RWPE1 (cell line): Measurements from ENCODE around the gene BCAS1.

Source experiments
- CTCF ChIA-PET: fragments of 350-600 bp; sonication (Branson Sonifier 250); formaldehyde crosslinking; extraction: SDS; loops from one replicate; lab custom pipeline; 2021; lab: Yijun Ruan, JAX
- POLR2A ChIA-PET: fragments of 400-600 bp; formaldehyde crosslinking; extraction: SDS; loops from one replicate; lab custom pipeline; 2020; ENCODE audit warnings: antibody characterized with exemption; ENCODE audit not compliant: low non-redundant PET; lab: Yijun Ruan, JAX
- DNase-seq: peaks from one replicate; pipeline ENCODE4 v3.0.0; 2012; ENCODE audit warnings: low spot score
- H3K27ac ChIP-seq: fragments of 450-650 bp; 2 replicates; pipeline ENCODE4 v1.5.1; 2017
- CTCF ChIP-seq: fragments of 450-650 bp; conservative IDR thresholded peaks from 2 replicates; pipeline ENCODE4 v1.5.1; 2017; ENCODE audit warnings: low read depth, mild to moderate bottlenecking

The BCAS1 gene

GRCh38 chr20:54078296-54078984 is 8.0 kb upstream of the BCAS1 start:
- CTCF ChIA-PET: no interaction called here
- POLR2A ChIA-PET: interaction anchor here (0.6 to 0.7 kb wide), 2 partner anchors 23 to 69 kb away, joined by 3 to 9 read pairs; no protein-coding TSS in a partner anchor
- no peak overlapping the region for H3K27ac ChIP-seq
- no peak for DNase-seq
- no peak for TF ChIP-seq CTCF

- POLR2A ChIA-PET: no interaction called here
- no peak for DNase-seq
- CTCF ChIA-PET: interaction anchor here (0.6 to 0.9 kb wide), 2 partner anchors 124 to 311 kb away, joined by 3 read pairs; no protein-coding TSS in a partner anchor
Measured at GRCh38 chr20:54076259-54076658, 5.9 kb upstream of the BCAS1 start.

GRCh38 chr20:54075322-54075721 is 4.9 kb upstream of the BCAS1 start:
- ChIA-PET CTCF (no interaction called here), POLR2A (no interaction called here)
- TF ChIP-seq CTCF: no peak
- DNase-seq: no peak
- no peak overlapping the region for H3K27ac ChIP-seq

More at GRCh38 chr20:54076259-54076658, 5.9 kb upstream of the BCAS1 start:
- no peak for TF ChIP-seq CTCF
- no peak overlapping the region for H3K27ac ChIP-seq

DNA sequence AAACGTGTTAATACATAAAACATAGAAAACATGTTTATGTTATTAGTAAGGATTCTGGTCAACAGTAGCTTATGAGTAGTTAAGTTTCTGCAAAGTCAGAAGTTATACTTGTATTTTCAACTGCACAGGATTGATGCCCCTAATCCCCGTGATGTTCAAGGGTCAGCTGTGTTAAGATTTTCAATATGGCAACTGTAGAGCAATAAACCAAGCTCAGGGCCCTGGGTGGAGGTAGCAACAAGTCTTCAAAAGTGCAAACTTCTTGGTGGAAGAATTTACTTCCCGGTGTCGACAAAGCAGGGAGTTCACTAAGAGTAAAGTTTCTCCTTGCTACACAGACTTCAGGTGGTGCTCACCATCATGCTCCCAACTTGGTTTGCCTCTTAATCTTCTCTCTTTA is 4.1 kb upstream of the BCAS1 start:
- no peak for TF ChIP-seq CTCF
- POLR2A ChIA-PET: no interaction called here

DNA sequence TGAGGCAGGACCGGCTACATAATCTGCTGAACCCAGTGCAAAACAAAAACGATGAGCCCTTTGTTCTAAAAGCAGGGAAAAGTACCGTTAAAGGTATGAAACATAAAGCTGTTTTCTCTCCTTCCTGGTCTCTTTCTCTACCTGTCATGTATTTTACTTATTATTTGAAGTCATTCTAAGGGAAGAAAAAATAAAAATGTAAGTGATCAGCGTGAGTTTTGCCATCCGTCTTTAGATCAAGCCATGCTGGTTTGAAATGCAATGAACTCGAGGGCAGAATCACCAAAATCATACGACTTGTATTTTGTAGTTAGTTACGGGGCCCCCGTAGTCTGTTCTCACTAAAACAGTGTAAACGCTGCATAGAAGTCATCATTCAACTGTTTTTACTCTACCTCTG is 2.9 kb upstream of the BCAS1 start:
- DNase-seq: no peak
- no peak overlapping the region for H3K27ac ChIP-seq
- ChIA-PET CTCF (interaction anchor here (0.7 kb wide), 1 partner anchor 126 kb away, joined by 5 read pairs; no protein-coding TSS in a partner anchor), POLR2A (no interaction called here)
- no peak for TF ChIP-seq CTCF

More for the DNA sequence above, 4.1 kb upstream of the BCAS1 start:
- CTCF ChIA-PET: interaction anchor here (0.5 to 0.6 kb wide), 2 partner anchors 30 to 570 kb away, joined by 3 read pairs; no protein-coding TSS in a partner anchor
- H3K27ac ChIP-seq: no peak overlapping the region
- DNase-seq: no peak

GRCh38 chr20:54069501-54069971 is 858 bp downstream of the BCAS1 start:
- CTCF ChIA-PET: interaction anchor here (0.5 to 0.6 kb wide), 2 partner anchors 119 to 1758 kb away, joined by 3 read pairs; no protein-coding TSS in a partner anchor
- POLR2A ChIA-PET: no interaction called here
- DNase-seq: no peak
- no peak overlapping the region for H3K27ac ChIP-seq
- TF ChIP-seq CTCF: no peak
